GM12878 (cell line): ENCODE data around the gene YPEL3. TPM values are rescaled to one million over a fixed set of nuclear protein-coding genes. Genes with fewer than 3 reads are reported as not detected.

ENCODE experiments used
- ATAC-seq: fragments of 200-7000 bp; cut with Tn5 transposase; 3 replicates; pipeline ENCODE4 v1.9.1; 2020; ENCODE audit warnings: mild to moderate bottlenecking, moderate library complexity
- BruUV-seq: library from RNA; stranded (reverse); fragments of 400-500 nt; replicated peaks from 2 replicates; lab custom pipeline; 2021; lab: Mats Ljungman, UMichigan
- CTCF ChIA-PET: fragments of 300-600 bp; sonication (Branson Sonifier 250); formaldehyde crosslinking; extraction: SDS; loops from one replicate; lab custom pipeline; 2021; ENCODE audit warnings: inconsistent platforms; lab: Yijun Ruan, JAX
- POLR2A ChIA-PET: fragments of 350-600 bp; formaldehyde crosslinking; extraction: SDS; loops from one replicate; lab custom pipeline; 2021; ENCODE audit warnings: inconsistent platforms; lab: Charles Lee
- RAD21 ChIA-PET: fragments of 300-600 bp; sonication (Branson Sonifier 250); formaldehyde crosslinking; loops from one replicate; lab custom pipeline; 2023; ENCODE audit warnings: antibody characterized with exemption; ENCODE audit not compliant: unreplicated experiment; lab: Charles Lee
- SMC1A ChIA-PET: fragments of 300-600 bp; sonication (Branson Sonifier 250); formaldehyde crosslinking; loops from one replicate; lab custom pipeline; 2023; ENCODE audit not compliant: unreplicated experiment, uncharacterized antibody; lab: Charles Lee
- DNase-seq: peaks from one replicate; pipeline ENCODE4 v3.0.0-alpha.2; 2011; ENCODE audit warnings: low read depth, low spot score
- FAIRE-seq: peaks from 3 replicates; lab custom pipeline; 2011; peaks lifted over from hg19 to GRCh38; lab: Jason Lieb, UNC
- H2AFZ ChIP-seq: 2 replicates; pipeline ENCODE4 v1.6.0; 2011; ENCODE audit warnings: low read depth, low read length, control low read depth; ENCODE audit not compliant: control insufficient read depth
- H3K27ac ChIP-seq: 2 replicates; pipeline ENCODE4 v1.5.1; 2011; ENCODE audit warnings: control low read depth; ENCODE audit not compliant: control insufficient read depth, insufficient read depth
- H3K27me3 ChIP-seq, 2 experiments: replicated peaks in 1 of 2; 2 replicates each; pipeline versions ENCODE4 v1.6.0 to v1.6.1; 2011; ENCODE audit warnings: low read length in 1 of 2; ENCODE audit not compliant: control insufficient read depth in 2 of 2, insufficient read depth in 2 of 2
- H3K36me3 ChIP-seq, 2 experiments: 2 replicates each; pipeline ENCODE4 v1.5.1; 2011; ENCODE audit warnings: low read length in 1 of 2; ENCODE audit not compliant: control insufficient read depth in 2 of 2, insufficient read depth in 2 of 2
- H3K4me1 ChIP-seq: 2 replicates; pipeline ENCODE4 v1.6.1; 2011; ENCODE audit warnings: mild to moderate bottlenecking, low read length, moderate library complexity, mixed read lengths; ENCODE audit not compliant: control insufficient read depth, insufficient read depth
- H3K4me2 ChIP-seq: 2 replicates; pipeline ENCODE4 v1.6.0; 2011; ENCODE audit warnings: control low read depth; ENCODE audit not compliant: control insufficient read depth, insufficient read depth
- H3K4me3 ChIP-seq: fragments of 200-600 bp; sonication (generic); 2 replicates; pipeline ENCODE4 v1.5.1; 2016
- H3K79me2 ChIP-seq: 2 replicates; pipeline ENCODE4 v1.6.0; 2011; ENCODE audit warnings: low read length; ENCODE audit not compliant: control insufficient read depth, insufficient read depth
- H3K9ac ChIP-seq: 2 replicates; pipeline ENCODE4 v1.8.0; 2011; ENCODE audit warnings: low read length, control low read depth, mixed read lengths; ENCODE audit not compliant: control insufficient read depth, insufficient read depth
- H3K9me3 ChIP-seq: replicated peaks from 3 replicates; pipeline ENCODE4 v1.5.1; 2011; ENCODE audit warnings: mild to moderate bottlenecking, low read length; ENCODE audit not compliant: control insufficient read depth, insufficient read depth
- H4K20me1 ChIP-seq: 2 replicates; pipeline ENCODE4 v1.6.0; 2011; ENCODE audit not compliant: control insufficient read depth, insufficient read depth
- ATF2 ChIP-seq: IDR thresholded peaks from 2 replicates; pipeline ENCODE4 v1.6.1; 2012; ENCODE audit warnings: low read length, inconsistent platforms
- BCL3 ChIP-seq: IDR thresholded peaks from 2 replicates; pipeline ENCODE4 v1.6.1; 2011; ENCODE audit warnings: borderline replicate concordance, low read depth, mild to moderate bottlenecking, moderate library complexity, low read length; ENCODE audit not compliant: insufficient read depth, poor library complexity, severe bottlenecking
- BHLHE40 ChIP-seq, 2 experiments: fragments of 450-650 bp in 1 of 2; IDR thresholded peaks; 2 replicates each; pipeline ENCODE4 v1.6.1; 2011 to 2017; ENCODE audit warnings: low read depth in 2 of 2, borderline replicate concordance in 1 of 2, improper control_type of control experiment in 1 of 2, low read length in 1 of 2, mild to moderate bottlenecking in 1 of 2
- CEBPB ChIP-seq, 2 experiments: fragments of 150-350 bp in 1 of 2; IDR thresholded peaks; 2 replicates each; pipeline ENCODE4 v1.6.1; 2012 to 2014; ENCODE audit warnings: low read depth in 2 of 2, low read length in 2 of 2, borderline replicate concordance in 1 of 2, inconsistent platforms in 1 of 2
- CHD2 ChIP-seq: IDR thresholded peaks from 2 replicates; pipeline ENCODE4 v1.6.1; 2011; ENCODE audit warnings: low read depth, low read length, improper control_type of control experiment, borderline replicate concordance
- E2F8 ChIP-seq: fragments of 450-650 bp; IDR thresholded peaks from 2 replicates; pipeline ENCODE4 v1.6.1; 2018; ENCODE audit warnings: mild to moderate bottlenecking, low read depth, moderate library complexity; ENCODE audit not compliant: partially characterized antibody
- IRF4 ChIP-seq: IDR thresholded peaks from 2 replicates; pipeline ENCODE4 v1.6.1; 2011; ENCODE audit warnings: low read depth, low read length
- KAT2A ChIP-seq: conservative IDR thresholded peaks from 2 replicates; pipeline ENCODE4 v1.6.1; 2011; ENCODE audit warnings: low read depth, low read length; ENCODE audit not compliant: control insufficient read depth
- KLF5 ChIP-seq: fragments of 450-650 bp; IDR thresholded peaks from 2 replicates; pipeline ENCODE4 v1.6.1; 2014; ENCODE audit warnings: mild to moderate bottlenecking; ENCODE audit not compliant: partially characterized antibody
- NFXL1 ChIP-seq: fragments of 450-650 bp; IDR thresholded peaks from 2 replicates; pipeline ENCODE4 v1.6.1; 2017; ENCODE audit warnings: antibody characterized with exemption, mild to moderate bottlenecking, borderline replicate concordance
- NKRF ChIP-seq: fragments of 450-650 bp; conservative IDR thresholded peaks from 2 replicates; pipeline ENCODE4 v1.6.1; 2017; ENCODE audit warnings: mild to moderate bottlenecking, moderate library complexity
- POLR2AphosphoS5 ChIP-seq: IDR thresholded peaks from 2 replicates; pipeline ENCODE4 v1.6.1; 2011; ENCODE audit warnings: mild to moderate bottlenecking, low read length, inconsistent platforms
- RAD21 ChIP-seq: IDR thresholded peaks from 2 replicates; pipeline ENCODE4 v1.6.1; 2011; ENCODE audit warnings: mild to moderate bottlenecking, low read depth, low read length, moderate library complexity; ENCODE audit not compliant: insufficient read depth
- SMC3 ChIP-seq: IDR thresholded peaks from 2 replicates; pipeline ENCODE4 v1.6.1; 2011; ENCODE audit warnings: low read length, improper control_type of control experiment, borderline replicate concordance
- YBX1 ChIP-seq: fragments of 450-650 bp; IDR thresholded peaks from 2 replicates; pipeline ENCODE4 v1.6.1; 2016; ENCODE audit warnings: antibody characterized with exemption
- ZBED1 ChIP-seq: IDR thresholded peaks from 2 replicates; pipeline ENCODE4 v1.6.1; 2016; ENCODE audit warnings: borderline replicate concordance
- ZNF384 ChIP-seq: IDR thresholded peaks from 2 replicates; pipeline ENCODE4 v1.6.1; 2012; ENCODE audit warnings: low read depth, mild to moderate bottlenecking, low read length, improper control_type of control experiment, borderline replicate concordance
- WGBS: methylation state at CpG from one replicate; pipeline ENCODE4 v1.1.6; 2016; ENCODE audit warnings: low lambda C conversion rate; ENCODE audit not compliant: insufficient replicate concordance, insufficient coverage; ENCODE audit errors: missing lambda C conversion rate; 5-methylcytosine and 5-hydroxymethylcytosine counted together
- in situ Hi-C: fragments of 300-500 bp; cut with MboI; formaldehyde crosslinking; loops from 9 replicates; pipeline ENCODE4 v1.14.3; 2018; ENCODE audit warnings: mixed read lengths
- intact Hi-C: fragments of 100-400 bp; cut with micrococcal nuclease; formaldehyde crosslinking; loops from one replicate; pipeline ENCODE4 v1.14.2; 2022; ENCODE audit not compliant: unreplicated experiment
- polyA plus RNA-seq, 11 experiments: library from polyadenylated mRNA; depleted of rRNA in 4 of 11; unstranded in 6 of 11; stranded (reverse) in 5 of 11; fragments of >200 nt; fragmentation: Nextera tagmentation in 4 of 11; fragmentation: Illumina TruSeq in 1 of 11; extraction: Ambion mirVana in 4 of 11; extraction: Trizol in 1 of 11; gene quantifications; 1 replicate in 1 of 11; 2 replicates in 10 of 11; pipeline versions ENCODE4 v1.2.1 to v1.2.3, GENCODE V29; 2011 to 2016; ENCODE audit warnings: inconsistent platforms in 2 of 11, missing spikeins in 2 of 11, low read depth in 1 of 11
- total RNA-seq, 4 experiments: library from RNA; depleted of rRNA in 3 of 4; stranded (reverse); fragments of >200 nt in 3 of 4; fragmentation: Illumina TruSeq in 1 of 4; extraction: Trizol in 1 of 4; gene quantifications; 2 replicates each; pipeline versions ENCODE4 v1.2.1 to v1.2.3, GENCODE V29; 2013 to 2021

YPEL3 gene
- total and polyA plus RNA-seq, 10 of the 15 experiments (the other 5 are each of a cell fraction or from before 2014, with no cell fraction given), result 1.3 to 22.0 (median 12.1) TPM

GRCh38 chr16:30060346-30060745, 35.7 kb downstream of the YPEL3 start:
- SMC1A ChIA-PET, result no interaction called here
- Histone ChIP-seq H3K4me1 (peaks cover 8% of the 10 kb centered on the region), H3K27ac (no peak overlapping the region), H2AFZ (no peak overlapping the region), H3K4me2 (no peak overlapping the region), H3K4me3 (no peak overlapping the region), H3K9ac (no peak overlapping the region), H3K36me3 (no peaks in the 10 kb centered on the region), H3K27me3 (no peaks in the 10 kb centered on the region), H3K79me2 (peaks cover 20% of the 10 kb centered on the region), H4K20me1 (no peaks in the 10 kb centered on the region), H3K9me3 (no peaks in the 10 kb centered on the region)
- no TSS peak for BruUV-seq
- DNase-seq, result no peak
- no peak for ATAC-seq
- FAIRE-seq, result no peak
- TF ChIP-seq BCL3 (no peak), KLF5 (no peak), YBX1 (no peak), NKRF (no peak), NFXL1 (no peak), ATF2 (no peak), RAD21 (no peak), POLR2AphosphoS5 (no peak), ZBED1 (no peak), KAT2A (no peak), CEBPB (IDR thresholded peaks at IDR 0.05; ENCODE audit: borderline replicate concordance in 1 of 2, low read depth in 2 of 2, low read length in 2 of 2) (no peak), IRF4 (no peak), BHLHE40 (IDR thresholded peaks at IDR 0.05; ENCODE audit: borderline replicate concordance in 1 of 2, low read depth in 2 of 2, low read length in 1 of 2) (no peak), ZNF384 (no peak), CHD2 (no peak), SMC3 (no peak), E2F8 (no peak)
- in situ Hi-C loops (no loop called here), intact Hi-C loops (no loop called here)
- CTCF ChIA-PET, result interaction anchor here (0.7 to 8.5 kb wide), 2 partner anchors 28 to 32 kb away, joined by 3 to 77 read pairs; partner anchors contain the start of gene TBX6
- POLR2A ChIA-PET, result no interaction called here
- RAD21 ChIA-PET, result no interaction called here
- 87% methylated on average over 4 of the region's 4 CpGs for WGBS
